Measurements from ENCODE around the gene PAF1. TPM values are rescaled to one million over a fixed set of nuclear protein-coding genes. Genes with fewer than 3 reads are reported as not detected.

Gene PAF1
- total and polyA plus RNA-seq, 2 donors (not counting 3 experiments of a cell fraction or from before 2014, with no cell fraction given) = 55.1 to 90.8 TPM

DNA sequence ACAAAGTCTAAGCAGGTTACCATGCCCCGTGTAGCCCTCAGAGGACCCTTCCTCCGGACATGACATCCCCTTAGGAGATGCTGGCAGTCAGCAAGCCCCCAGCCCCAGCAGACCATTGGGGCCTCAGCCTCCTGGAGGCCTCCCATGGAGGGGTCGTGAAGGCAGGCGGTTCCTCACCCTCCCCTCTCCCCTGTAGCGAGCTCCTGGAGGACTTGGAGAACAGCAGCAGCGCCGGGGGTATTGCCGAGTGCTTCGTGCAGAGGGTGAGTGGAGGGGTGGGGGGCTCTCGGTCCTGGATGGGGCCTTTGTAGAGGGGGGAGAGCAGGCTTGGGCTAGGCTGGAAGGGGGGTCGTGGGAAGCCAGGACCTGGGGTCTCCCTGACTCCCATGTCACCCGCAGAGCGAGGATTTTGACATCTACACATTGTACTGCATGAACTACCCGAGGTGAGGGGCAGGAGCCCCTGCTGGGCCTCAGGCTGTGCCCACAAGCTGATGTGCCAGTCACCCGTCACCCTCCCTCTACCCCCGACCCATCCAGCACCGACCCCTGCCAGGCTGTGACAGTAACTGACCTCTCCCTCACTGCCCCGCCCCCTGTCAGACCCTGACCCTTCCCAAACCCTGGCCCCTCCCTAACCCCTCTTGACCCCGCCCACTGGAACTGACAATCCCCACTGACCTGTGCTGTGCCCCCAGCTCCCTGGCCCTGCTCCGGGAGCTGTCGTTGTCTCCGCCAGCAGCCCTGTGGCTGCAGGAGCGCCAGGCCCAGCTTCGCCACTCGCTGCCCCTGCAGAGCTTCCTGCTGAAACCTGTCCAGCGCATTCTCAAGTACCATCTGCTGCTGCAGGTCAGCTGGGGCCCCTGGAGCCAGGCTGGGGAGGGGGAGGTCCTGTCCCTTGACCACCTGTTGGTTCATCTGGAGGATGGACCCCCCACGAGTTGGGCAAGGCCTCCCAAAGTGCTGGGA, 25.5 kb upstream of the PAF1 start:
- FAIRE-seq = no peak
- POLR2A ChIA-PET = interaction anchor here (1.1 kb wide), 1 partner anchor 19 kb away, joined by 3 read pairs; the partner anchor contains the start of gene RPS16
- Histone ChIP-seq H3K9ac (replicated peaks; ENCODE audit: extremely low read depth, insufficient read depth, low read length) (no peak overlapping the region), H3K4me3 (replicated peaks in 1 of 3; ENCODE audit: insufficient read depth in 1 of 3, low read depth in 1 of 3, low read length in 3 of 3) (no peak overlapping the region), H3K27me3 (ENCODE audit: control insufficient read depth in 2 of 2, insufficient read depth in 2 of 2, low read length in 2 of 2) (no peaks in the 10 kb centered on the region), H3K79me2 (ENCODE audit: control insufficient read depth, insufficient read depth, low read length) (peaks cover 13% of the 10 kb centered on the region), H3K36me3 (ENCODE audit: control insufficient read depth in 2 of 2, extremely low read depth in 1 of 2, insufficient read depth in 2 of 2, low read length in 2 of 2) (peaks cover 0 to 24% of the 10 kb centered on the region in 2 experiments), H3K9me1 (replicated peaks; ENCODE audit: control insufficient read depth, extremely low read depth, insufficient read depth, low read length) (no peaks in the 10 kb centered on the region), H3K4me1 (ENCODE audit: control insufficient read depth, extremely low read depth, insufficient read depth, low read length) (peaks cover 7% of the 10 kb centered on the region), H3K4me2 (ENCODE audit: insufficient read depth, low read length) (no peak overlapping the region), H2AFZ (ENCODE audit: low read depth, low read length) (no peak overlapping the region), H4K20me1 (replicated peaks; ENCODE audit: control insufficient read depth, extremely low read depth, insufficient read depth, low read length) (no peaks in the 10 kb centered on the region), H3K27ac (ENCODE audit: insufficient read depth, low read depth, low read length) (no peak overlapping the region), H3K9me3 (replicated peaks; ENCODE audit: control insufficient read depth, insufficient read depth, low read length) (no peaks in the 10 kb centered on the region)
- CTCF ChIA-PET = interaction anchor here (1.5 kb wide), 1 partner anchor 10 kb away, joined by 4 read pairs; no protein-coding TSS in a partner anchor
- dilution Hi-C loops (cut with MboI; ENCODE audit: extremely low pct_ligation_motif_present, low sequenced_read_pairs) (no loop called here), intact Hi-C loops (cut with micrococcal nuclease) (no loop called here)
- no peak for DNase-seq (ENCODE audit: low read depth, low spot score)
- no TSS peak for BruUV-seq (replicated peaks)
- no peak for TF ChIP-seq EZH2 (IDR thresholded peaks at IDR 0.05; ENCODE audit: borderline replicate concordance, low read depth, low read length, severe bottlenecking)

DNA sequence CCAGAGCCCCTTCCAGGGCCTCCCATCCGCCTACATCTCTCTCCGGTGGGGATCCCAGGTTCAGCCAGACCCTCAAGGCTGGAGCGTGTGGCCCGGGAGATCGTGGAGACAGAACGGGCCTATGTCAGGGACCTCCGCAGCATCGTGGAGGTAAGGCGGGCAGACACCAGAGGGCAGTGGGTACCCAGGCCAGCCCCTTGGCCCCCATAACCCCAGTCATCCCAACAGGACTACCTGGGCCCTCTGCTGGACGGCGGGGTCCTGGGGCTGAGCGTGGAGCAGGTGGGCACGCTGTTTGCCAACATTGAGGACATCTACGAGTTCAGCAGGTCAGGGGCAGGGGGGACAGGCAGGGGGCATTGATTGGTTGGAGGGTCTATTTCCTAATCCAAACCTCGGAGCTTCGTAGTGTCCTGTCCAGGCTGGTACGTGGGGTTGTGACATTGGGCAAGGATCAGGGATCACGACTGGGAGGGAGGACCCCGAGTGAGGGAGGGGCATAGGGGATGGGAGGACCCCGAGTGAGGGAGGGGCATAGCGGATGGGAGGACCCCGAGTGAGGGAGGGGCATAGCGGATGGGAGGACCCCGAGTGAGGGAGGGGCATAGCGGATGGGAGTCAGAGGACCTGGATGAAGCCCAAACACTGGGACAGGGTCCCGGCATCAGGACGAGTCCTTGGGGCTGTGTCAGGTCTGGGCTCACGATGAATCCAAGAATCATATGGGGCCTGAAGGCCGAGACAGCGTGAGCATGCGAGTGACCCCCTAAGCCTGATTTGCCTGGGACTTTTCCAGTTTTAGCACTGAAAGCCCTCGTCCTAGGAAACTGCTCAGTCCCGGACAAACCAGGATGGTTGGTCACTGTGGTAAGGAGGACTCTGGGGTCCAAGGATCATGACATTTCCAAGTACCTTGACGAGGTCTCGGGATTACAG, 24.5 kb upstream of the PAF1 start:
- Histone ChIP-seq H3K9ac (replicated peaks; ENCODE audit: extremely low read depth, insufficient read depth, low read length) (no peak overlapping the region), H3K4me3 (replicated peaks in 1 of 3; ENCODE audit: insufficient read depth in 1 of 3, low read depth in 1 of 3, low read length in 3 of 3) (no peak overlapping the region), H4K20me1 (replicated peaks; ENCODE audit: control insufficient read depth, extremely low read depth, insufficient read depth, low read length) (no peaks in the 10 kb centered on the region), H3K9me3 (replicated peaks; ENCODE audit: control insufficient read depth, insufficient read depth, low read length) (no peaks in the 10 kb centered on the region), H2AFZ (ENCODE audit: low read depth, low read length) (no peak overlapping the region), H3K4me1 (ENCODE audit: control insufficient read depth, extremely low read depth, insufficient read depth, low read length) (peaks cover 17% of the 10 kb centered on the region), H3K27me3 (ENCODE audit: control insufficient read depth in 2 of 2, insufficient read depth in 2 of 2, low read length in 2 of 2) (no peaks in the 10 kb centered on the region), H3K4me2 (ENCODE audit: insufficient read depth, low read length) (no peak overlapping the region), H3K79me2 (ENCODE audit: control insufficient read depth, insufficient read depth, low read length) (peaks cover 13% of the 10 kb centered on the region), H3K9me1 (replicated peaks; ENCODE audit: control insufficient read depth, extremely low read depth, insufficient read depth, low read length) (no peaks in the 10 kb centered on the region), H3K36me3 (ENCODE audit: control insufficient read depth in 2 of 2, extremely low read depth in 1 of 2, insufficient read depth in 2 of 2, low read length in 2 of 2) (peaks cover 0 to 20% of the 10 kb centered on the region in 2 experiments), H3K27ac (ENCODE audit: insufficient read depth, low read depth, low read length) (no peak overlapping the region)
- no peak for DNase-seq (ENCODE audit: low read depth, low spot score)
- TF ChIP-seq FOS (IDR thresholded peaks at IDR 0.05; ENCODE audit: borderline replicate concordance, insufficient read depth, low read length) (no peak), POLR2AphosphoS5 (IDR thresholded peaks at IDR 0.05; ENCODE audit: insufficient read depth, low read depth, low read length) (no peak), GATA2 (IDR thresholded peaks at IDR 0.05; ENCODE audit: insufficient read depth, insufficient read length, low read depth, low read length) (no peak), EZH2 (IDR thresholded peaks at IDR 0.05; ENCODE audit: borderline replicate concordance, low read depth, low read length, severe bottlenecking) (no peak), POLR2A (IDR thresholded peaks at IDR 0.05; ENCODE audit: low read depth, low read length) (no peak), JUN (IDR thresholded peaks at IDR 0.05; ENCODE audit: borderline replicate concordance, insufficient read depth, insufficient read length, low read depth) (no peak), MYC (IDR thresholded peaks at IDR 0.05; ENCODE audit: low read depth, low read length) (no peak)
- TF ChIP-seq, protein P1, sequence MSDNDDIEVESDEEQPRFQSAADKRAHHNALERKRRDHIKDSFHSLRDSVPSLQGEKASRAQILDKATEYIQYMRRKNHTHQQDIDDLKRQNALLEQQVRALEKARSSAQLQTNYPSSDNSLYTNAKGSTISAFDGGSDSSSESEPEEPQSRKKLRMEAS (IDR thresholded peaks at IDR 0.05; ENCODE audit: insufficient read depth, insufficient read length) = no peak
- TF ChIP-seq, protein P2, sequence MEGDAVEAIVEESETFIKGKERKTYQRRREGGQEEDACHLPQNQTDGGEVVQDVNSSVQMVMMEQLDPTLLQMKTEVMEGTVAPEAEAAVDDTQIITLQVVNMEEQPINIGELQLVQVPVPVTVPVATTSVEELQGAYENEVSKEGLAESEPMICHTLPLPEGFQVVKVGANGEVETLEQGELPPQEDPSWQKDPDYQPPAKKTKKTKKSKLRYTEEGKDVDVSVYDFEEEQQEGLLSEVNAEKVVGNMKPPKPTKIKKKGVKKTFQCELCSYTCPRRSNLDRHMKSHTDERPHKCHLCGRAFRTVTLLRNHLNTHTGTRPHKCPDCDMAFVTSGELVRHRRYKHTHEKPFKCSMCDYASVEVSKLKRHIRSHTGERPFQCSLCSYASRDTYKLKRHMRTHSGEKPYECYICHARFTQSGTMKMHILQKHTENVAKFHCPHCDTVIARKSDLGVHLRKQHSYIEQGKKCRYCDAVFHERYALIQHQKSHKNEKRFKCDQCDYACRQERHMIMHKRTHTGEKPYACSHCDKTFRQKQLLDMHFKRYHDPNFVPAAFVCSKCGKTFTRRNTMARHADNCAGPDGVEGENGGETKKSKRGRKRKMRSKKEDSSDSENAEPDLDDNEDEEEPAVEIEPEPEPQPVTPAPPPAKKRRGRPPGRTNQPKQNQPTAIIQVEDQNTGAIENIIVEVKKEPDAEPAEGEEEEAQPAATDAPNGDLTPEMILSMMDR (IDR thresholded peaks at IDR 0.05; ENCODE audit: extremely low read depth in 1 of 2, insufficient read depth in 1 of 2, low read depth in 1 of 2, low read length in 2 of 2) = no peak
- FAIRE-seq = no peak
- dilution Hi-C loops (cut with MboI; ENCODE audit: extremely low pct_ligation_motif_present, low sequenced_read_pairs) = no loop called here
- ChIA-PET CTCF (interaction anchor here (1.5 to 1.9 kb wide), 2 partner anchors 11 to 12 kb away, joined by 4 to 29 read pairs; no protein-coding TSS in a partner anchor), POLR2A (interaction anchor here (1.1 to 2.2 kb wide), 2 partner anchors 20 kb away, joined by 3 to 18 read pairs; partner anchors contain the start of gene RPS16)
- intact Hi-C loops (cut with micrococcal nuclease) = no loop called here
- BruUV-seq (replicated peaks) = no TSS peak

All from endothelial cell of umbilical vein (primary cell).